ENCODE results near the gene RASGRF2. TPM values are rescaled to one million over a fixed set of nuclear protein-coding genes. Genes with fewer than 3 reads are reported as not detected.

RASGRF2 gene
- total RNA-seq, 4 donors from 2014 or later: 1.0 to 5.3 (median 1.8) TPM

- 33 to 37% methylated on average over 2 of the region's 2 CpGs for WGBS, 2 donors
- no peak for DNase-seq (ENCODE audit: low spot score in 2 of 2)
- intact Hi-C loops (cut with DNase I; ENCODE audit: low total_unique reads): no loop called here
- no peak for TF ChIP-seq POLR2A (IDR thresholded peaks at IDR 0.05)
- TF ChIP-seq CTCF (IDR thresholded peaks at IDR 0.05): no peak
- no peak overlapping the region for H3K4me3 ChIP-seq (ENCODE audit: low read depth, poor library complexity, severe bottlenecking)
Measured at GRCh38 chr5:81202655-81203054, 242.5 kb downstream of the RASGRF2 start.

DNA sequence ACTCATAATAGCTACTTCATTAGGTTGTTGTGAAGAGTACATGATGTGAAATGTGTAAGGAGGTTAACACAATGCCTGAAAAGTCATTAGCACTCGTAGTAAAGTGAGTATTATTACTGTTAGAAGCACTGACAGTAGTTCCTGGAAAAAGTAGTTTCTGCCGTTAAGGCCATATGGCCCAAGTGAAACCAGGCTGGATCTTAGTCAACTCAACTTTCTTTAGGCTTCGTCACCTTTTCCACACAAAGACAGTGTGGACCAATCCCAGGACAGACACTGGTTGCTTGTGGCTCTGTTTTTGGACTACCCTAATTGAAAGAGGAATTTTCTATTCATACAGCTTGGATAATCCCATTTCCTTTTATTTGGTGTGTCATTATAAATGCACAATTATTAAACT lies 243.6 kb downstream of the RASGRF2 start:
- WGBS, 2 donors: 77 to 81% methylated on average over 3 of the region's 3 CpGs
- intact Hi-C loops (cut with DNase I; ENCODE audit: low total_unique reads): no loop called here
- TF ChIP-seq CTCF (IDR thresholded peaks at IDR 0.05) (no peak), POLR2A (IDR thresholded peaks at IDR 0.05) (no peak)
- no peak overlapping the region for H3K4me3 ChIP-seq (ENCODE audit: low read depth, poor library complexity, severe bottlenecking)
- no peak for DNase-seq (ENCODE audit: low spot score in 2 of 2)

DNA sequence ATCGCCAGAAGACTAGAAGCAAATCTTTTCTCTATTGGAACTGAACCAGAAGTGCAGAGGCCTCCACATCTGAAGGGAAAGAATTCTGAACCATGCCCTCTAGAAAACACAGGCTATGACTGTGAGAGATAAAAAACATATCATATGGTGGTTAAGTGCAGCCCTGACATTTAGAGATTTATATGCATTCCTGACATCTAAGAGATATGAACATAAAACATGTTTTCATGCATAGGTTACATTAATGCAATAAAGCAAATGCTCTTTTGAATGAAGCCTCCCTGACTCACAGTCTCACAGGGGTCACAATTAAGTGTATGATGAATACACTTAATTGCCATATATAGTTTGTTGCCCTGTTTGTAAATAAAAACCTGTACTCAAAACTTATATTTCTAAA lies 244.0 kb downstream of the RASGRF2 start:
- TF ChIP-seq POLR2A (IDR thresholded peaks at IDR 0.05) (no peak), CTCF (IDR thresholded peaks at IDR 0.05) (no peak)
- intact Hi-C loops (cut with DNase I; ENCODE audit: low total_unique reads): no loop called here
- 88 to 95% methylated on average over 1 of the region's 1 CpG for WGBS, 2 donors
- no peak for DNase-seq (ENCODE audit: low spot score in 2 of 2)
- no peak overlapping the region for H3K4me3 ChIP-seq (ENCODE audit: low read depth, poor library complexity, severe bottlenecking)

- no peak for DNase-seq (ENCODE audit: low spot score in 2 of 2)
- no peak overlapping the region for H3K4me3 ChIP-seq (ENCODE audit: low read depth, poor library complexity, severe bottlenecking)
- TF ChIP-seq POLR2A (IDR thresholded peaks at IDR 0.05) (no peak), CTCF (IDR thresholded peaks at IDR 0.05) (no peak)
- 91 to 92% methylated on average over 4 of the region's 4 CpGs for WGBS, 2 donors
- intact Hi-C loops (cut with DNase I; ENCODE audit: low total_unique reads): no loop called here
Measured at GRCh38 chr5:81205058-81205457, 244.9 kb downstream of the RASGRF2 start.

DNA sequence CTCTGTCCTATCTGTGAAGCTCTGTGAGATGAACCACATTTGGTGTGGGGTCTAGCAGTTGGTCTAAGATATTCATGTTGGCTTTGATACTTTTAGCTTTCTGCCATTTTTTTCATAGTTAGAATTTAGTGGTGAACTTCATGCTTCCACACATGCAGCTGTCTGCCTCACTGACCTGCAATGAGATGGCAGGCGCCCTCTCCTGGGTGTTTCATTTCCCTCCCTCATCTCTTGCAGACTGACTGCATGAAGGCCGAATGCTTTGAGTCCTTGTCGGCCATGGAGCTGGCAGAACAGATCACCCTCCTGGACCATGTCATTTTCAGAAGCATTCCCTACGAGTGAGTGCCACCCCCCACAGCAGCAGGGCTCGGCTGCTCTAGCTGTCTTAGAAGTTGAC lies 246.8 kb downstream of the RASGRF2 start:
- TF ChIP-seq POLR2A (IDR thresholded peaks at IDR 0.05) (no peak), CTCF (IDR thresholded peaks at IDR 0.05) (no peak)
- intact Hi-C loops (cut with DNase I; ENCODE audit: low total_unique reads): no loop called here
- no peak for DNase-seq (ENCODE audit: low spot score in 2 of 2)
- H3K4me3 ChIP-seq (ENCODE audit: low read depth, poor library complexity, severe bottlenecking): no peak overlapping the region
- 79 to 80% methylated on average over 5 of the region's 5 CpGs for WGBS, 2 donors

DNA sequence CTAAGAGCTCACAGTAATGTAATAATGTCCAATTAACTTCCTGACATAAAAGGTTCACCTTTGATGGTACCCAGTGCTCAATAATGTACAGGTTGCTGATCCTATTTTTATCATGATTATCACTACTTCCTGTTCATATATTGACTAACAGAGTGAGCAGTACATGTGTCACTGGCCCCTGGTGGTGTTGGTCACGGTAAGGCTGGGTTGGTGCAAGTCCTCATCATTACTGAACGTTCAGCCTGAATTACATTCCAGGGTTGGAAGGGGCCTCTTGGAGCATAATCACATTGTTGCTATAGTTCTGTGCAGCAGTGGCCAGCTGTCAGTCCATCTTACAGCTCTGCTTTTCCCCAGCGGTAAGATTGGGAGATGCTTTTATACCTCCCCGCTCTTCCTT lies 248.7 kb downstream of the RASGRF2 start:
- intact Hi-C loops (cut with DNase I; ENCODE audit: low total_unique reads): no loop called here
- TF ChIP-seq POLR2A (IDR thresholded peaks at IDR 0.05): no peak
- no peak for TF ChIP-seq CTCF (IDR thresholded peaks at IDR 0.05)
- H3K4me3 ChIP-seq (ENCODE audit: low read depth, poor library complexity, severe bottlenecking): no peak overlapping the region
- WGBS, 2 donors: 88 to 92% methylated on average over 4 of the region's 4 CpGs
- no peak for DNase-seq (ENCODE audit: low spot score in 2 of 2)
